Midbrain (tissue), 1 donor: ENCODE measurements around the gene PAFAH1B2.

Source experiments
- DNase-seq: peaks from one replicate; lab custom pipeline; 2025; lab: John Stamatoyannopoulos, UW

PAFAH1B2 gene

GRCh38 chr11:117220999-117221774 is 77.1 kb downstream of the PAFAH1B2 start:
- DNase-seq: no peak

- DNase-seq: no peak
Measured at GRCh38 chr11:117221775-117222517, 77.9 kb downstream of the PAFAH1B2 start.

DNA sequence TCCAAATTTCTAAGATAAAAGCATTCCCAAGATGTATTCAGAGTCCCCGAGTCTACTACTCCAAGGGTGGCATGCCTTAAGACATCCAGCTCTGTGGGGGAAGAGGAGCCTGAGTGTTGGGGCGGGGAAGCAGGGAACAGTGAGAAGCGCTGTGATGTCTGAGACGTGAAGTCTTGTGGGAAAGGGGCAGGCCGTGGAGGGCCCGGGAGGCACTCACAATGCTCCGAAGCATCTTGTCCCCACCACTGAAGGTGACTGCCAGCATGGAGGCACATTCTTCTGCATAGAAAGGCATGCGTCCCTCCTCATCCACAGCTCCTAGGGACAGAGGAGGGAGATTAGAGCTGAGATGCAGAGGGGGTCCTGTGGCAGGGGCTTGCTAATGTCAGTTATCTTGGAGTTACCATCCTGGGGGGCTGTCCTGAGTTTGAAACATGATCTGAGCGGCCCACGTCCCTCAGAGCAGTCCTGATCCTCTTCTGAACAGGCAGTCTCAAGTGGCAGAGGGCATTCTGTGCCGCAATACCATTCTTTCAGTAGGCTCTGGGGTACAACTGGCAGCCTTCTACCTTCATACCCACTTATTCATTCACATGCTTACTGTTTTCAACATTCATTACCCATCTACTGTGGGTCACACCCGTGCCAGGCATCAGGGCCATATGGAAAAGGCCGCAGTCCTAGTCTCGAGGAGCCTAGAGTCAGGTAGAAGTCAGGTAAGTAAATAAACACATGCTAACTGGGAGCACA is 79.1 kb downstream of the PAFAH1B2 start:
- no peak for DNase-seq

GRCh38 chr11:117223741-117224689 is 79.9 kb downstream of the PAFAH1B2 start:
- DNase-seq: no peak

DNA sequence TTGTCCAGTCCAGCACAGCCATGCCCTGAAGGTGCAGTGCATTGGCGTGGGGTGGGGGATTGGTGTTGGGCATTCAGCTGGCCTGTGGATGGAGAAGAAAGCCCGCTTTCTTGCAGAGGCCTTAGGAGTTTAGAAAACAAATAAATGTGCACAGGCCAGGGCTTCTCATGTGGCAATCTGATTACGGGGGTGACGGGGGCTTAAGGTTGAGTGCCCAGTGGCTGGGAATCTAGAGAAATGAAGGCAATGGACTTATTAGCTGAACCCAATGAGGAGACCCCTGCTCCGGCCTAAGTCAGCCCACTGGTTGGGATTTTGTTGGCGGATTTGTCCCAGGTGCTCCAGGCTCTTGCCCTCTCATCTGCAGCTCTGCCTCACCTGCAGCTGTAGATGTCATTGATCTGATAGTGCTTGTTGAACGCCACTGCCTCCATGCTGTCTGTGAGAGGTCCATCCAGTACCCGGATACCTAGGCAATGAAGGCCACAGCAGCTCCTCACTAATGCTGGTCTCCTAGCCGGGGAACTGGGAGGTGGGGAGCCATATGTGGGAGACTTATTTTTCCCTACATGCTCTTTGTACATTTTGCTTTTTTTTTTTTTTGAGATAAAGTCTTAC is 81.6 kb downstream of the PAFAH1B2 start:
- DNase-seq: no peak
